GM18867 (cell line): ENCODE data around the gene MTHFD2L.

Experiments
- ATAC-seq: cut with Tn5 transposase; IDR thresholded peaks from one replicate; pipeline ENCODE4 v1.9.1; 2021; ENCODE audit warnings: mild to moderate bottlenecking, moderate library complexity; ENCODE audit not compliant: unreplicated experiment

The MTHFD2L gene

GRCh38 chr4:74237425-74237966 is 79.6 kb downstream of the MTHFD2L start:
- ATAC-seq = no peak

- ATAC-seq = no peak
Measured at GRCh38 chr4:74244049-74244448, 86.1 kb downstream of the MTHFD2L start.

- ATAC-seq = no peak
Measured at GRCh38 chr4:74252933-74253332, 95.0 kb downstream of the MTHFD2L start.

GRCh38 chr4:74254386-74254785 is 96.5 kb downstream of the MTHFD2L start:
- ATAC-seq = no peak

GRCh38 chr4:74255096-74255495 is 97.2 kb downstream of the MTHFD2L start:
- no peak for ATAC-seq

GRCh38 chr4:74258963-74259362 is 101.0 kb downstream of the MTHFD2L start:
- ATAC-seq = no peak

GRCh38 chr4:74260036-74260435 is 102.1 kb downstream of the MTHFD2L start:
- ATAC-seq = no peak

- no peak for ATAC-seq
Measured at GRCh38 chr4:74262522-74262921, 104.6 kb downstream of the MTHFD2L start.

GRCh38 chr4:74263551-74263950 is 105.6 kb downstream of the MTHFD2L start:
- ATAC-seq = no peak

- ATAC-seq = no peak
Measured at GRCh38 chr4:74266081-74266480, 108.2 kb downstream of the MTHFD2L start.

GRCh38 chr4:74267998-74268606 is 110.2 kb downstream of the MTHFD2L start:
- no peak for ATAC-seq

- no peak for ATAC-seq
Measured at GRCh38 chr4:74268643-74269042, 110.7 kb downstream of the MTHFD2L start.

- ATAC-seq = no peak
Measured at GRCh38 chr4:74278490-74278889, 120.6 kb downstream of the MTHFD2L start.

- no peak for ATAC-seq
Measured at GRCh38 chr4:74279716-74280115, 121.8 kb downstream of the MTHFD2L start.

- no peak for ATAC-seq
Measured at GRCh38 chr4:74282926-74283325, 125.0 kb downstream of the MTHFD2L start.

GRCh38 chr4:74283614-74284013 is 125.7 kb downstream of the MTHFD2L start:
- ATAC-seq = no peak

GRCh38 chr4:74284053-74284452 is 126.1 kb downstream of the MTHFD2L start:
- ATAC-seq = no peak

GRCh38 chr4:74287164-74287563 is 129.2 kb downstream of the MTHFD2L start:
- no peak for ATAC-seq

- no peak for ATAC-seq
Measured at GRCh38 chr4:74287791-74288190, 129.9 kb downstream of the MTHFD2L start.

- ATAC-seq = no peak
Measured at GRCh38 chr4:74291471-74291870, 133.6 kb downstream of the MTHFD2L start.

- ATAC-seq = no peak
Measured at GRCh38 chr4:74292111-74292870, 134.4 kb downstream of the MTHFD2L start.

- no peak for ATAC-seq
Measured at GRCh38 chr4:74293558-74293957, 135.6 kb downstream of the MTHFD2L start.
